ENCODE measurements around the gene PIGV. TPM values are rescaled to one million over a fixed set of nuclear protein-coding genes. Genes with fewer than 3 reads are reported as not detected.
A peak's percentile ranks its signal among the peaks of the same experiment; 100 is the strongest.

Gene PIGV
- polyA plus RNA-seq, 1 donor (not counting 4 experiments of a cell fraction or from before 2014, with no cell fraction given): 14.2 TPM

- Histone ChIP-seq H3K27ac (ENCODE audit: control insufficient read depth, insufficient read depth, low read length) (peak overlapping the region; percentile 80), H3K9ac (ENCODE audit: control insufficient read depth, extremely low read depth, insufficient read depth, low read length) (no peak overlapping the region), H2AFZ (ENCODE audit: control insufficient read depth, low read length) (no peak overlapping the region), H3K4me1 (ENCODE audit: control insufficient read depth, extremely low read depth, insufficient read depth, low read length) (peaks cover 36% of the 10 kb centered on the region), H3K79me2 (ENCODE audit: control insufficient read depth, insufficient read depth, low read length) (no peaks in the 10 kb centered on the region), H3K9me1 (ENCODE audit: control insufficient read depth, extremely low read depth, insufficient read depth, low read length) (no peaks in the 10 kb centered on the region), H3K9me3 (ENCODE audit: control insufficient read depth, low read depth, low read length) (no peaks in the 10 kb centered on the region), H4K20me1 (ENCODE audit: control insufficient read depth, extremely low read depth, insufficient read depth, low read length) (peaks cover 4% of the 10 kb centered on the region), H3K4me2 (ENCODE audit: control insufficient read depth, extremely low read depth, insufficient read depth, low read depth, low read length) (peak overlapping the region; percentile 31), H3K36me3 (ENCODE audit: control insufficient read depth in 2 of 2, extremely low read depth in 1 of 2, insufficient read depth in 2 of 2, low read length in 2 of 2) (peaks cover 44 to 53% of the 10 kb centered on the region in 2 experiments), H3K27me3 (ENCODE audit: control insufficient read depth, extremely low read depth, insufficient read depth, low read length) (no peaks in the 10 kb centered on the region), H3K4me3 (ENCODE audit: control insufficient read depth in 2 of 3, extremely low read depth in 1 of 3, insufficient read depth in 2 of 3, low read depth in 1 of 3, low read length in 3 of 3) (no peak overlapping the region)
- TF ChIP-seq EZH2 (IDR thresholded peaks at IDR 0.05; ENCODE audit: low read length) (no peak), CTCF (optimal IDR thresholded peaks at IDR 0.05 in 1 of 3, IDR thresholded peaks at IDR 0.05 in 1 of 3, conservative IDR thresholded peaks at IDR 0.05 in 1 of 3; ENCODE audit: extremely low read depth in 1 of 3, insufficient read depth in 2 of 3, low read length in 3 of 3) (no peak)
- peak; percentile 66 for DNase-seq (ENCODE audit: low read depth, low spot score)
- FAIRE-seq: peak; percentile 93
- dilution Hi-C loops (cut with MboI; ENCODE audit: extremely low pct_ligation_motif_present, low sequenced_read_pairs): no loop called here
Observed at GRCh38 chr1:26772687-26773086, 15.1 kb upstream of the PIGV start.

GRCh38 chr1:26774462-26774861 is 13.3 kb upstream of the PIGV start:
- H4K20me1 ChIP-seq (ENCODE audit: control insufficient read depth, extremely low read depth, insufficient read depth, low read length): peaks cover 4% of the 10 kb centered on the region
- H3K4me3 ChIP-seq (ENCODE audit: control insufficient read depth in 2 of 3, extremely low read depth in 1 of 3, insufficient read depth in 2 of 3, low read depth in 1 of 3, low read length in 3 of 3): no peak overlapping the region
- H3K79me2 ChIP-seq (ENCODE audit: control insufficient read depth, insufficient read depth, low read length): peaks cover 1% of the 10 kb centered on the region
- H3K9me1 ChIP-seq (ENCODE audit: control insufficient read depth, extremely low read depth, insufficient read depth, low read length): no peaks in the 10 kb centered on the region
- FAIRE-seq: no peak
- H3K9ac ChIP-seq (ENCODE audit: control insufficient read depth, extremely low read depth, insufficient read depth, low read length): no peak overlapping the region
- TF ChIP-seq CTCF (optimal IDR thresholded peaks at IDR 0.05 in 1 of 3, IDR thresholded peaks at IDR 0.05 in 1 of 3, conservative IDR thresholded peaks at IDR 0.05 in 1 of 3; ENCODE audit: extremely low read depth in 1 of 3, insufficient read depth in 2 of 3, low read length in 3 of 3) (no peak), EZH2 (IDR thresholded peaks at IDR 0.05; ENCODE audit: low read length) (no peak)
- dilution Hi-C loops (cut with MboI; ENCODE audit: extremely low pct_ligation_motif_present, low sequenced_read_pairs): no loop called here
- H2AFZ ChIP-seq (ENCODE audit: control insufficient read depth, low read length): no peak overlapping the region
- H3K4me2 ChIP-seq (ENCODE audit: control insufficient read depth, extremely low read depth, insufficient read depth, low read depth, low read length): no peak overlapping the region
- H3K27me3 ChIP-seq (ENCODE audit: control insufficient read depth, extremely low read depth, insufficient read depth, low read length): no peaks in the 10 kb centered on the region
- no peak for DNase-seq (ENCODE audit: low read depth, low spot score)
- H3K9me3 ChIP-seq (ENCODE audit: control insufficient read depth, low read depth, low read length): no peaks in the 10 kb centered on the region
- no peak overlapping the region for H3K27ac ChIP-seq (ENCODE audit: control insufficient read depth, insufficient read depth, low read length)
- peaks cover 28% of the 10 kb centered on the region for H3K4me1 ChIP-seq (ENCODE audit: control insufficient read depth, extremely low read depth, insufficient read depth, low read length)
- H3K36me3 ChIP-seq (ENCODE audit: control insufficient read depth in 2 of 2, extremely low read depth in 1 of 2, insufficient read depth in 2 of 2, low read length in 2 of 2): peaks cover 45 to 47% of the 10 kb centered on the region in 2 experiments
